CD4-positive, alpha-beta T cell treated with Interleukin-2 at 100 ng/mL for 4 hours (primary cell): ENCODE results near the gene KRTAP20-3.

Experiments
- DNase-seq: peaks from one replicate; pipeline ENCODE4 v3.0.0-alpha.2; 2020; ENCODE audit warnings: low spot score

KRTAP20-3 gene

GRCh38 chr21:30642564-30642963, at the start of gene KRTAP20-3:
Gene KRTAP20-3, plus strand, starts transcription at chr21:30642864.
- DNase-seq = no peak

GRCh38 chr21:30598802-30599201, 43.9 kb upstream of the KRTAP20-3 start, which contains the start of gene KRTAP6-2:
Gene KRTAP6-2, minus strand, starts transcription at chr21:30598902. Its CDS starts 28 bp downstream, at chr21:30598874.
- no peak for DNase-seq

GRCh38 chr21:30600787-30601186, 41.9 kb upstream of the KRTAP20-3 start, which contains the start of gene KRTAP22-1:
Gene KRTAP22-1, plus strand, starts transcription at chr21:30601087.
- no peak for DNase-seq

- no peak for DNase-seq
Measured at GRCh38 chr21:30605968-30606367, 36.7 kb upstream of the KRTAP20-3 start.

- no peak for DNase-seq
Measured at GRCh38 chr21:30612132-30612531, 30.5 kb upstream of the KRTAP20-3 start.

GRCh38 chr21:30613836-30614235, 28.8 kb upstream of the KRTAP20-3 start, which contains the start of gene KRTAP6-1:
Gene KRTAP6-1, minus strand, starts transcription at chr21:30613930. Its CDS starts 26 bp downstream, at chr21:30613904.
- no peak for DNase-seq

GRCh38 chr21:30615199-30615598, 27.5 kb upstream of the KRTAP20-3 start:
- DNase-seq = no peak

GRCh38 chr21:30616125-30616524, 26.5 kb upstream of the KRTAP20-3 start, which contains the start of gene KRTAP20-1:
Gene KRTAP20-1, plus strand, starts transcription at chr21:30616425. Its CDS starts 30 bp downstream, at chr21:30616455.
- no peak for DNase-seq

- DNase-seq = no peak
Measured at GRCh38 chr21:30620080-30620479, 22.6 kb upstream of the KRTAP20-3 start.

GRCh38 chr21:30620522-30620921, 22.1 kb upstream of the KRTAP20-3 start, which contains the start of gene KRTAP20-4:
Gene KRTAP20-4, plus strand, starts transcription at chr21:30620627.
- no peak for DNase-seq

GRCh38 chr21:30623362-30623761, 19.3 kb upstream of the KRTAP20-3 start:
- DNase-seq = no peak

GRCh38 chr21:30625449-30626165, 17.1 kb upstream of the KRTAP20-3 start:
- no peak for DNase-seq

GRCh38 chr21:30628109-30628508, 14.6 kb upstream of the KRTAP20-3 start:
- DNase-seq = no peak

- DNase-seq = no peak
Measured at GRCh38 chr21:30629200-30629599, 13.5 kb upstream of the KRTAP20-3 start.

GRCh38 chr21:30634906-30635305, 7.8 kb upstream of the KRTAP20-3 start, which contains the start of gene KRTAP20-2:
Gene KRTAP20-2, plus strand, starts transcription at chr21:30635206. Its CDS starts 58 bp downstream, at chr21:30635264.
- no peak for DNase-seq

- DNase-seq = no peak
Measured at GRCh38 chr21:30638686-30639085, 4.0 kb upstream of the KRTAP20-3 start.

GRCh38 chr21:30646904-30647414, 4.3 kb downstream of the KRTAP20-3 start:
- no peak for DNase-seq

- no peak for DNase-seq
Measured at GRCh38 chr21:30652891-30653290, 10.2 kb downstream of the KRTAP20-3 start.

- DNase-seq = no peak
Measured at GRCh38 chr21:30668776-30669175, 26.1 kb downstream of the KRTAP20-3 start.

GRCh38 chr21:30672985-30673650, 30.5 kb downstream of the KRTAP20-3 start:
- DNase-seq = no peak

- no peak for DNase-seq
Measured at GRCh38 chr21:30674312-30674711, 31.6 kb downstream of the KRTAP20-3 start.

- DNase-seq = no peak
Measured at GRCh38 chr21:30676737-30677136, 34.1 kb downstream of the KRTAP20-3 start.

- DNase-seq = no peak
Measured at GRCh38 chr21:30680586-30680985, 37.9 kb downstream of the KRTAP20-3 start.
